SK-N-SH treated with all-trans-retinoic acid at 6 μM for 48 hours (cell line): ENCODE data around the gene PMP22.
A peak's percentile ranks its signal among the peaks of the same experiment; 100 is the strongest.

ENCODE experiments used
- ATAC-seq: fragments of 200-7000 bp; cut with Tn5 transposase; 3 replicates; pipeline ENCODE4 v1.9.1; 2020; ENCODE audit warnings: mild to moderate bottlenecking, moderate library complexity
- ARNTL ChIP-seq: fragments of 450-650 bp; formaldehyde crosslinking; IDR thresholded peaks from 2 replicates; pipeline ENCODE4 v1.5.0; 2020; ENCODE audit warnings: low read depth, mild to moderate bottlenecking, moderate library complexity, borderline replicate concordance
- BACH2 ChIP-seq: fragments of 250-450 bp; sonication (Bioruptor Pico); IDR thresholded peaks from 2 replicates; pipeline ENCODE4 v1.9.0; 2021; ENCODE audit warnings: mild to moderate bottlenecking, borderline replicate concordance
- CREB5 ChIP-seq: fragments of 250-450 bp; sonication (Bioruptor Pico); IDR thresholded peaks from 2 replicates; pipeline ENCODE4 v1.5.1; 2020; ENCODE audit warnings: low read depth, mild to moderate bottlenecking, moderate library complexity
- CSRNP3 ChIP-seq: fragments of 250-450 bp; sonication (Bioruptor Pico); IDR thresholded peaks from 2 replicates; pipeline ENCODE4 v1.5.1; 2021; ENCODE audit warnings: mild to moderate bottlenecking, moderate library complexity
- ESRRG ChIP-seq: fragments of 250-450 bp; sonication (Bioruptor Pico); IDR thresholded peaks from 2 replicates; pipeline ENCODE4 v1.6.1; 2021; ENCODE audit warnings: mild to moderate bottlenecking
- GLIS3 ChIP-seq: fragments of 250-450 bp; sonication (Bioruptor Pico); IDR thresholded peaks from 2 replicates; pipeline ENCODE4 v1.5.0; 2020; ENCODE audit warnings: mild to moderate bottlenecking, moderate library complexity
- ISL1 ChIP-seq: fragments of 250-450 bp; sonication (Bioruptor Pico); IDR thresholded peaks from 2 replicates; pipeline ENCODE4 v2.1.2; 2022; ENCODE audit warnings: mild to moderate bottlenecking, moderate library complexity
- OSR1 ChIP-seq: fragments of 250-450 bp; sonication (Bioruptor Pico); IDR thresholded peaks from 2 replicates; pipeline ENCODE4 v1.8.0; 2022; ENCODE audit warnings: moderate library complexity, mild to moderate bottlenecking, inconsistent platforms
- PATZ1 ChIP-seq: fragments of 250-450 bp; sonication (Bioruptor Pico); IDR thresholded peaks from 2 replicates; pipeline ENCODE4 v1.8.0; 2020; ENCODE audit warnings: mild to moderate bottlenecking, moderate library complexity, borderline replicate concordance
- POU6F1 ChIP-seq: fragments of 250-450 bp; sonication (Bioruptor Pico); IDR thresholded peaks from 2 replicates; pipeline ENCODE4 v1.8.0; 2021; ENCODE audit warnings: low read depth, mild to moderate bottlenecking, moderate library complexity, borderline replicate concordance
- PPARA ChIP-seq: fragments of 250-450 bp; sonication (Bioruptor Pico); IDR thresholded peaks from 2 replicates; pipeline ENCODE4 v1.5.0; 2020; ENCODE audit warnings: mild to moderate bottlenecking, borderline replicate concordance
- RARB ChIP-seq: fragments of 250-450 bp; sonication (Bioruptor Pico); IDR thresholded peaks from 2 replicates; pipeline ENCODE4 v1.8.0; 2021; ENCODE audit warnings: mild to moderate bottlenecking, moderate library complexity
- SNAI2 ChIP-seq: fragments of 250-450 bp; sonication (Bioruptor Pico); IDR thresholded peaks from 2 replicates; pipeline ENCODE4 v1.5.0; 2020; ENCODE audit warnings: mild to moderate bottlenecking, moderate library complexity
- TOX ChIP-seq: fragments of 250-450 bp; sonication (Bioruptor Pico); IDR thresholded peaks from 2 replicates; pipeline ENCODE4 v1.8.0; 2021; ENCODE audit warnings: mild to moderate bottlenecking, moderate library complexity, borderline replicate concordance
- TSHZ2 ChIP-seq: fragments of 250-450 bp; sonication (Bioruptor Pico); IDR thresholded peaks from 2 replicates; pipeline ENCODE4 v1.5.0; 2020; ENCODE audit warnings: mild to moderate bottlenecking, moderate library complexity
- ZC3H10 ChIP-seq: fragments of 250-450 bp; sonication (Bioruptor Pico); IDR thresholded peaks from 2 replicates; pipeline ENCODE4 v1.5.1; 2021; ENCODE audit warnings: mild to moderate bottlenecking, moderate library complexity
- ZFP3 ChIP-seq: fragments of 250-450 bp; sonication (Bioruptor Pico); IDR thresholded peaks from 2 replicates; pipeline ENCODE4 v1.5.0; 2020; ENCODE audit warnings: mild to moderate bottlenecking, moderate library complexity
- ZFP30 ChIP-seq: fragments of 450-650 bp; formaldehyde crosslinking; IDR thresholded peaks from 2 replicates; pipeline ENCODE4 v1.5.0; 2022; ENCODE audit warnings: mild to moderate bottlenecking, moderate library complexity
- ZNF70 ChIP-seq: fragments of 450-650 bp; formaldehyde crosslinking; IDR thresholded peaks from 2 replicates; pipeline ENCODE4 v1.5.0; 2020; ENCODE audit warnings: mild to moderate bottlenecking, moderate library complexity
- ZNF8 ChIP-seq: fragments of 450-650 bp; formaldehyde crosslinking; IDR thresholded peaks from 2 replicates; pipeline ENCODE4 v1.5.0; 2020; ENCODE audit warnings: mild to moderate bottlenecking, moderate library complexity

Gene PMP22

GRCh38 chr17:15233022-15233805 is 31.9 kb downstream of the PMP22 start:
- TF ChIP-seq PPARA (CRISPR knock-in tag), result no peak
- no peak for TF ChIP-seq PATZ1 (CRISPR knock-in tag)
- no peak for TF ChIP-seq ESRRG (CRISPR knock-in tag)
- TF ChIP-seq ZNF8 (CRISPR knock-in tag), result no peak
- TF ChIP-seq TOX (CRISPR knock-in tag), result no peak
- TF ChIP-seq ZNF70, result no peak
- TF ChIP-seq, all 23 proteins: peak for 0
- peak; percentile 74 for ATAC-seq

GRCh38 chr17:15232517-15232915 is 32.6 kb downstream of the PMP22 start:
- TF ChIP-seq BACH2 (no peak), TOX (CRISPR knock-in tag) (no peak), ESRRG (CRISPR knock-in tag) (no peak), POU6F1 (CRISPR knock-in tag) (no peak), RARB (CRISPR knock-in tag) (no peak), ISL1 (CRISPR knock-in tag) (no peak), ARNTL (CRISPR knock-in tag) (no peak), TSHZ2 (CRISPR knock-in tag) (no peak), ZC3H10 (CRISPR knock-in tag) (no peak), ZNF70 (no peak), PATZ1 (CRISPR knock-in tag) (no peak), CSRNP3 (CRISPR knock-in tag) (no peak), OSR1 (no peak), ZFP30 (CRISPR knock-in tag) (no peak), ZFP3 (CRISPR knock-in tag) (no peak), GLIS3 (CRISPR knock-in tag) (no peak), ZNF8 (CRISPR knock-in tag) (no peak), PPARA (CRISPR knock-in tag) (no peak), CREB5 (CRISPR knock-in tag) (no peak), SNAI2 (CRISPR knock-in tag) (no peak)
- ATAC-seq, result no peak
